Activated T-cell treated with anti-CD3 and anti-CD28 coated beads, Interleukin-2, amount 50 U/mL, for 48 hours (primary cell): ENCODE measurements around the gene PPP1R37.

Experiments used
- DNase-seq, 2 experiments: peaks; one replicate each; pipeline ENCODE4 v3.0.0-alpha.2; 2020

Gene PPP1R37

GRCh38 chr19:45171211-45171623 lies 78.2 kb downstream of the PPP1R37 start:
- peak in 1 of 2 experiments; percentile 54 for DNase-seq

- DNase-seq = no peak
Measured at GRCh38 chr19:45172173-45172572, 79.2 kb downstream of the PPP1R37 start.

GRCh38 chr19:45172611-45173208 lies 79.7 kb downstream of the PPP1R37 start:
- DNase-seq = no peak

GRCh38 chr19:45173816-45174215 lies 80.8 kb downstream of the PPP1R37 start:
- no peak for DNase-seq

- DNase-seq = no peak
Measured at GRCh38 chr19:45175515-45176345, 82.8 kb downstream of the PPP1R37 start.

- no peak for DNase-seq
Measured at GRCh38 chr19:45177817-45178261, 84.9 kb downstream of the PPP1R37 start, which contains the start of gene TRAPPC6A. Gene TRAPPC6A (minus strand): TSS chr19:45178237. CDS start chr19:45178218, 19 bp downstream.

GRCh38 chr19:45178262-45179071 lies 85.5 kb downstream of the PPP1R37 start, which contains the start of gene BLOC1S3:
Gene BLOC1S3 (plus strand): TSS chr19:45178784. CDS start chr19:45179297, 513 bp downstream.
- DNase-seq = peak; percentile 100

GRCh38 chr19:45179072-45179891 lies 86.3 kb downstream of the PPP1R37 start:
- DNase-seq = peak; percentile 60 to 70

- no peak for DNase-seq
Measured at GRCh38 chr19:45179892-45180370, 87.0 kb downstream of the PPP1R37 start.

GRCh38 chr19:45180936-45181335 lies 88.0 kb downstream of the PPP1R37 start:
- no peak for DNase-seq

- DNase-seq = no peak
Measured at GRCh38 chr19:45182758-45183157, 89.8 kb downstream of the PPP1R37 start.

- no peak for DNase-seq
Measured at GRCh38 chr19:45184115-45184514, 91.1 kb downstream of the PPP1R37 start.

- no peak for DNase-seq
Measured at GRCh38 chr19:45186509-45187334, 93.7 kb downstream of the PPP1R37 start.

- peak in 1 of 2 experiments; percentile 41 for DNase-seq
Measured at GRCh38 chr19:45187421-45188100, 94.6 kb downstream of the PPP1R37 start.

GRCh38 chr19:45189971-45190370 lies 97.0 kb downstream of the PPP1R37 start:
- no peak for DNase-seq

- DNase-seq = no peak
Measured at GRCh38 chr19:45191375-45191774, 98.4 kb downstream of the PPP1R37 start.

GRCh38 chr19:45195764-45196163 lies 102.8 kb downstream of the PPP1R37 start:
- no peak for DNase-seq
